ENCODE results near the gene TSSK3.

GRCh38 chr1:32413507-32414185, 51.3 kb downstream of the TSSK3 start:
- TF ChIP-seq POLR2AphosphoS5 (IDR thresholded peaks at IDR 0.05) (peak in 1 of 3 donors; percentile 68), CTCF (IDR thresholded peaks at IDR 0.05) (peak in 5 of 7 experiments; percentile 60 to 90 (median 81)), EP300 (IDR thresholded peaks at IDR 0.05) (no peak), POLR2A (IDR thresholded peaks at IDR 0.05) (no peak)
